MM.1S (cell line): ENCODE data around the gene DEDD2.

Experiments used
- DNase-seq: peaks from one replicate; pipeline ENCODE4 v3.0.0-alpha.2; 2015
- H2AFZ ChIP-seq: fragments of 300-600 bp; sonication (generic); 2 replicates; pipeline ENCODE4 v1.6.0; 2016; ENCODE audit warnings: antibody characterized with exemption, low read length
- H3F3A ChIP-seq: fragments of 300-600 bp; sonication (generic); 2 replicates; pipeline ENCODE4 v1.6.1; 2016; ENCODE audit warnings: mild to moderate bottlenecking, antibody characterized with exemption, low read length, moderate library complexity, mixed read lengths; ENCODE audit not compliant: insufficient read depth
- H3K27ac ChIP-seq: fragments of 300-600 bp; sonication (generic); 2 replicates; pipeline ENCODE4 v1.5.1; 2016; ENCODE audit warnings: mild to moderate bottlenecking, low read length
- H3K27me3 ChIP-seq: fragments of 300-600 bp; sonication (generic); replicated peaks from 2 replicates; pipeline ENCODE4 v1.6.0; 2016; ENCODE audit warnings: low read length; ENCODE audit not compliant: insufficient read depth
- H3K36me3 ChIP-seq: fragments of 300-600 bp; sonication (generic); replicated peaks from 2 replicates; pipeline ENCODE4 v1.6.1; 2016; ENCODE audit warnings: mild to moderate bottlenecking, low read length, mixed read lengths; ENCODE audit not compliant: insufficient read depth
- H3K4me1 ChIP-seq: fragments of 300-600 bp; sonication (generic); 2 replicates; pipeline ENCODE4 v1.6.1; 2016; ENCODE audit warnings: low read length, mixed read lengths
- H3K4me2 ChIP-seq: fragments of 300-600 bp; sonication (generic); 2 replicates; pipeline ENCODE4 v1.6.0; 2016; ENCODE audit warnings: low read depth, low read length
- H3K4me3 ChIP-seq: fragments of 300-600 bp; sonication (generic); 2 replicates; pipeline ENCODE4 v1.5.1; 2016; ENCODE audit warnings: low read length, mixed read lengths
- H3K79me2 ChIP-seq: fragments of 300-600 bp; sonication (generic); 2 replicates; pipeline ENCODE4 v1.6.1; 2016; ENCODE audit warnings: mixed run types, low read length, mixed read lengths
- H3K9ac ChIP-seq: fragments of 300-600 bp; sonication (generic); 2 replicates; pipeline ENCODE4 v1.6.1; 2016; ENCODE audit warnings: low read length, mixed read lengths
- H3K9me2 ChIP-seq: fragments of 300-600 bp; sonication (generic); replicated peaks from 2 replicates; pipeline ENCODE4 v1.6.1; 2016; ENCODE audit warnings: mild to moderate bottlenecking, low read length, mixed read lengths; ENCODE audit not compliant: insufficient read depth
- H3K9me3 ChIP-seq: fragments of 300-600 bp; sonication (generic); replicated peaks from 2 replicates; pipeline ENCODE4 v1.6.1; 2016; ENCODE audit warnings: mild to moderate bottlenecking, low read length, mixed read lengths; ENCODE audit not compliant: insufficient read depth
- H4K20me1 ChIP-seq: fragments of 300-600 bp; sonication (generic); 2 replicates; pipeline ENCODE4 v1.6.1; 2016; ENCODE audit warnings: mild to moderate bottlenecking, low read length, moderate library complexity, mixed read lengths; ENCODE audit not compliant: insufficient read depth
- CTCF ChIP-seq: fragments of 300-600 bp; sonication (generic); IDR thresholded peaks from 2 replicates; pipeline ENCODE4 v1.5.1; 2016; ENCODE audit warnings: antibody characterized with exemption, low read length, mixed read lengths
- EZH2 ChIP-seq: fragments of 300-600 bp; sonication (generic); optimal IDR thresholded peaks from 2 replicates; pipeline ENCODE3; 2017; ENCODE audit warnings: low read depth, mild to moderate bottlenecking, antibody characterized with exemption, low read length, mixed read lengths
- EZH2phosphoT487 ChIP-seq: fragments of 300-600 bp; sonication (generic); IDR thresholded peaks from 2 replicates; pipeline ENCODE4 v1.6.1; 2018; ENCODE audit warnings: antibody characterized with exemption, low read length

Gene DEDD2

DNA sequence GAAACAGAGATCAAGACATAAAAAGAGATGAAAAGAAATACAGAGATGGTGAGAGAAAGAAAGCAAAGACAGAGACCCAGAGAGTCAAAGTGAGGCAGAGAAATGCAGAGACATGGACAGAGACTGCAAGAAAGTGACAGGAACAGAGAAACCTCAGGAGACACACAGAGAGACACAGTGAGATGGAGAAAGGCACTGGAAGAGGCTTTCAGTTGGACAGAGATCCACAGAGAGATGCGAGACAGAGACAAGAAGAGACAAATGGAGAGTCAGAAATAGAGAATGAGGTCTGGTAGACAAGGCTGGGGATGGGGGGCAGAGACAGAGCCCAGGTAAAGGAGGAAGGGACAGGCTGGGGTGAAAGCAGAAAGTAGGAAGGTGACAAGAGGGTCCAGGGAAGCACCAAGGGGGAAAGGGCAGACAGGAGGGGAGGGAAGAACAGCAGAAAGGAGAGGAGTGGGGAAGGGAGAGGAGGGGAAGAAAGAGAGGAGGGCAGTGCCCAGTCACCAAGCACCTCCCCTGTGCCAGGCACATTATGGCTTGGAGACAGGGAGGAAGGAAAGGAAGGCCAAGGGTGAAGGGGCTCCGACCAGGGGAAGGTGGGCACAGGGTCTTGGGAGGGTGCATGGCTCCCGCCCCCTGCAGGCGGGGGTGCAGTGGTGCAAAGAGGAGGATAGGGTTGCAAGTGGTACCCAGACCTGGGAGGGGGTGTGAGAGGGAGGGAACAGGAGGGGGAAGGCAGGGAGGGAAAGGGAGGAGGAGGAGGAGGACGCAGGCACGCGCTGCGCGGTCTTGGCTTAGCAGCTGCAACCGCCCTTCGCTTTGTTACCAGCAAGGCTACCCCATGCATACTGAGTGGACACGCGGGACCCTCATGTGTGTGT, 38.4 kb downstream of the DEDD2 start:
- H3K9me2 ChIP-seq = no peaks in the 10 kb centered on the region
- H3K4me1 ChIP-seq = peaks cover 7% of the 10 kb centered on the region; the same call in 1 of the 2 replicates
- no peaks in the 10 kb centered on the region for H3K79me2 ChIP-seq
- no peak overlapping the region for H3K4me2 ChIP-seq
- H3K4me3 ChIP-seq = no peak overlapping the region
- H3K36me3 ChIP-seq = no peaks in the 10 kb centered on the region
- H4K20me1 ChIP-seq = no peaks in the 10 kb centered on the region
- H3K27me3 ChIP-seq = peaks cover 47% of the 10 kb centered on the region
- H3K9me3 ChIP-seq = no peaks in the 10 kb centered on the region
- no peaks in the 10 kb centered on the region; the same call in 1 of the 2 replicates for H3F3A ChIP-seq
- TF ChIP-seq CTCF (peak; percentile 45), EZH2phosphoT487 (no peak)
- no peak overlapping the region for H3K9ac ChIP-seq
- DNase-seq = no peak
- H3K27ac ChIP-seq = no peak overlapping the region
- H2AFZ ChIP-seq = no peak overlapping the region

GRCh38 chr19:42177686-42178019, 39.8 kb downstream of the DEDD2 start:
- Histone ChIP-seq H3K4me3 (peak overlapping the region; percentile 53; the same call in 1 of the 2 replicates), H3K4me1 (peaks cover 7% of the 10 kb centered on the region; the same call in 1 of the 2 replicates), H3K36me3 (no peaks in the 10 kb centered on the region), H2AFZ (peak overlapping the region; percentile 71; the same call in 1 of the 2 replicates), H3K79me2 (no peaks in the 10 kb centered on the region), H3K27ac (no peak overlapping the region), H3K9ac (no peak overlapping the region), H3K9me2 (no peaks in the 10 kb centered on the region), H3F3A (no peaks in the 10 kb centered on the region; the same call in 1 of the 2 replicates), H3K9me3 (no peaks in the 10 kb centered on the region), H3K27me3 (peaks cover 47% of the 10 kb centered on the region), H3K4me2 (peak overlapping the region; percentile 83; the same call in 1 of the 2 replicates), H4K20me1 (no peaks in the 10 kb centered on the region)
- no peak for DNase-seq
- TF ChIP-seq CTCF = no peak
- no peak for TF ChIP-seq EZH2phosphoT487
- TF ChIP-seq EZH2 = no peak

DNA sequence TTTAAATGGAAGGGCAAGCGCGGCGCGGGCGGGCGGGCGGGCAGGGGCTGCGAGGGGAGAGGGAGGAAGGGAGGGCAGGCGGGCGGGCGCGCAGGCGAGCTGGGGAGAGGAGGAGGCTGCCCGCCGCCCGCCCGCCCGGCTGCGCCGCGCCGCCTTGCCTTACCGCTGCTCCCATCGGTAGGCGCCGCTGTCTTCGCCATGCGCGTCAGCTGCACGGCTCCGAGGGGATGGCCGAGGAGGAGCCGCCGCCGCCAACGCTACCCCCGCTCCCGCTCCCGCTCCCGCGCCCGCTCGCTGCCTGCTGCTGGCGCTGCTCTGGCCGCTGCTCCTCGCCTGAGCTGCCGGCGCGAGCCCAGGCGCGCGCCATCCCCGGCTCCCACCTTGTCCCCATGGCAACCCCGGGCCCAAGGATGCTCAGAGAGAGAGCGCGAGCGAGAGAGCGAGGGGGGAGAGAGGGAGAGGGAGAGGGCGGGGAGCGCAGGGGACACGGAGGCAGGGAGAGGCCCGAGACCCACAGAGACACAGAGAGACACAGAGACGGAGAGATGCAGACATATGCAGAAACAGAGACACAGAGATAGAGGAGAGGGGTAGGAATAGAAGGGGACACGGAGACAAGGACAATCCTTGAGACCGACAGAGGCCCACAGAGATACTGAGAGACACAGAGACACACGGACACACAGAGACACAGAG, 40.3 kb downstream of the DEDD2 start:
- peak overlapping the region; percentile 71 for H2AFZ ChIP-seq
- peak overlapping the region; percentile 83; the same call in 1 of the 2 replicates for H3K4me2 ChIP-seq
- TF ChIP-seq EZH2phosphoT487 = no peak
- TF ChIP-seq CTCF = peak; percentile 28
- TF ChIP-seq EZH2 = no peak
- H3K27ac ChIP-seq = no peak overlapping the region
- no peaks in the 10 kb centered on the region for H3K9me3 ChIP-seq
- no peak overlapping the region for H3K9ac ChIP-seq
- no peaks in the 10 kb centered on the region for H3K9me2 ChIP-seq
- no peaks in the 10 kb centered on the region for H3K79me2 ChIP-seq
- H3F3A ChIP-seq = no peaks in the 10 kb centered on the region; the same call in 1 of the 2 replicates
- H3K4me1 ChIP-seq = peaks cover 7% of the 10 kb centered on the region; the same call in 1 of the 2 replicates
- H3K4me3 ChIP-seq = peak overlapping the region; percentile 53
- H3K27me3 ChIP-seq = peaks cover 47% of the 10 kb centered on the region
- DNase-seq = peak; percentile 83
- no peaks in the 10 kb centered on the region for H3K36me3 ChIP-seq
- no peaks in the 10 kb centered on the region for H4K20me1 ChIP-seq
